GM19023 (cell line): Measurements from ENCODE around the gene CATSPERB.
"Not testable (repeated sequence)": the region's sequence is repeated elsewhere in the genome, so short reads cannot be mapped to it uniquely, and the experiment has no call there.

ENCODE experiments used
- ATAC-seq: cut with Tn5 transposase; IDR thresholded peaks from one replicate; pipeline ENCODE4 v1.9.1; 2021; ENCODE audit warnings: mild to moderate bottlenecking, moderate library complexity; ENCODE audit not compliant: unreplicated experiment

CATSPERB gene

GRCh38 chr14:91585856-91586255 is 146.0 kb downstream of the CATSPERB start:
- ATAC-seq = no peak

GRCh38 chr14:91582761-91583160 is 149.1 kb downstream of the CATSPERB start:
- ATAC-seq = no peak

- ATAC-seq = no peak
Measured at GRCh38 chr14:91580876-91581577, 150.9 kb downstream of the CATSPERB start.

GRCh38 chr14:91577632-91578233 is 154.2 kb downstream of the CATSPERB start:
- no peak for ATAC-seq

- ATAC-seq = no peak
Measured at GRCh38 chr14:91575469-91576208, 156.2 kb downstream of the CATSPERB start.

- no peak for ATAC-seq
Measured at GRCh38 chr14:91573894-91574837, 157.7 kb downstream of the CATSPERB start.

- ATAC-seq = no peak
Measured at GRCh38 chr14:91573528-91573893, 158.4 kb downstream of the CATSPERB start.

GRCh38 chr14:91570021-91570420 is 161.9 kb downstream of the CATSPERB start:
- no peak for ATAC-seq

GRCh38 chr14:91569301-91569700 is 162.6 kb downstream of the CATSPERB start:
- ATAC-seq = no peak

- no peak for ATAC-seq
Measured at GRCh38 chr14:91568626-91569025, 163.3 kb downstream of the CATSPERB start.

GRCh38 chr14:91567827-91568226 is 164.1 kb downstream of the CATSPERB start:
- not testable (repeated sequence) for ATAC-seq

GRCh38 chr14:91555531-91555930 is 176.4 kb downstream of the CATSPERB start:
- no peak for ATAC-seq

- no peak for ATAC-seq
Measured at GRCh38 chr14:91554535-91555332, 177.2 kb downstream of the CATSPERB start.

- no peak for ATAC-seq
Measured at GRCh38 chr14:91548108-91548507, 183.8 kb downstream of the CATSPERB start.

- no peak for ATAC-seq
Measured at GRCh38 chr14:91545946-91546716, 185.8 kb downstream of the CATSPERB start.

- no peak for ATAC-seq
Measured at GRCh38 chr14:91545204-91545603, 186.7 kb downstream of the CATSPERB start.

- no peak for ATAC-seq
Measured at GRCh38 chr14:91536327-91536726, 195.6 kb downstream of the CATSPERB start.

- ATAC-seq = not testable (repeated sequence)
Measured at GRCh38 chr14:91534059-91534458, 197.8 kb downstream of the CATSPERB start.

- ATAC-seq = no peak
Measured at GRCh38 chr14:91533623-91534022, 198.3 kb downstream of the CATSPERB start.
